Measurements from ENCODE around the gene SLC35D2. TPM values are rescaled to one million over a fixed set of nuclear protein-coding genes. Genes with fewer than 3 reads are reported as not detected.
"Not testable (repeated sequence)": the region's sequence is repeated elsewhere in the genome, so short reads cannot be mapped to it uniquely, and the experiment has no call there.

The SLC35D2 gene
- total RNA-seq, 2 donors from 2014 or later = 5.4 to 14.0 TPM

DNA sequence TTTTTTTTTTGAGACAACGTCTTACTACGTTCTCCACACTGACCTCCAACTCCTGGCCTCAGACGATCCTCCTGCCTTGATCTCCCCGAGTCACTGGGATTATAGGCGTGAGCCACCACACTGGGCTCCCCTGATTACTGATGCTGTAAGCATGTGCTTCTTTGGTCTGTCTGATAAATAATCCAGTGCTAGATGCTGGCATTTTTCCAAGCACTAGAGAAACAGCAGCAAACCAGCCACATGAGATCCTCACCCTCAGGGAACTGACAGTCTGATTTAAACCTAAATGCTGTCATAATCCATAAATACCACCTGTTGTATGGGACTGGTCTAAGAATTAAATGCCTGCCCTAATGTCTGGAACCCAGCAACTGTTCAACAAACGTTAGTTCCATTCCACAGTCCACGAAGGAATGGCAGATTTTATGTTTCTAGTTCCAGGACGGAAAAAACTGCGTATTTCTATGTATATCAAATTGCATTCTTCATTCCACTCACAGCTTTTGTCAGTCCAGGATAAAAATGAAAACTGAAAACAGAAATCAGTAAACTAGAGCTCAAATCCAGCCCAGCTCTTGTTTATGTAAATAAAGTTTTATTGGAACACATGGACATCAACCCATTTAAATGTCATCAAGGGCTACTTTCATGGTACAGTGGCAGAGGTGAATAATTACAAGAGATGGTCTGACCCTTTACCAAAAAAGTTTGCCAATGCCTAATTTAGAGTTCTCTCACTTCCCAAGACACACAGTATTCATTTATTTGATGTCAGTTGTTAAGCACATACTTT is 20.1 kb downstream of the SLC35D2 start:
- no peak for DNase-seq
- H3K4me3 Mint-ChIP-seq = no peak overlapping the region
- H3K27ac Mint-ChIP-seq = no peak overlapping the region
- H3K27me3 Mint-ChIP-seq (ENCODE audit: low read depth) = no peaks in the 10 kb centered on the region
- no peaks in the 10 kb centered on the region for H3K9me3 Mint-ChIP-seq
- H3K4me1 Mint-ChIP-seq (ENCODE audit: low read depth) = no peaks in the 10 kb centered on the region
- ATAC-seq (replicated peaks in 1 of 2) = no peak
- H3K36me3 Mint-ChIP-seq (ENCODE audit: insufficient read depth in 2 of 2) = peaks cover 0 to 2% of the 10 kb centered on the region in 2 donors

DNA sequence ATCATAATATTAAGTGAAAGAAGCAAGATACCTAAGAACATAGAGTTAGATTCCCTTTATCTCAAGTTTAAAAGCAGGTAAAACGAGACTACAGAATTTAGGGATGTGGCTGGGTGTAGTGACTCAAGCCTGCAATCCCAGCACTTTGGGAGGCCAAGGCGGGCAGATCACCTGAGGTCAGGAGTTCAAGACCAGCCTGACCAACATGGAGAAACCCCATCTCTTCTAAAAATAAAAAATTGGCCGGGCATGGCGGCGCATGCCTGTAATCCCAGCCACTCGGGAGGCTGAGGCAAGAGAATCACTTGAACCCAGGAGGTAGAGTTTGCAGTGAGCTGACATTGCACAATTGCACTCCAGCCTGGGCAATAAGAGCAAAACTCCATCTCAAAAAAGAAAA is 21.4 kb downstream of the SLC35D2 start:
- not testable (repeated sequence) for H3K4me1 Mint-ChIP-seq (ENCODE audit: low read depth); ATAC-seq (replicated peaks in 1 of 2); H3K36me3 Mint-ChIP-seq (ENCODE audit: insufficient read depth in 2 of 2); DNase-seq; H3K9me3 Mint-ChIP-seq; H3K4me3 Mint-ChIP-seq; H3K27me3 Mint-ChIP-seq (ENCODE audit: low read depth); H3K27ac Mint-ChIP-seq

DNA sequence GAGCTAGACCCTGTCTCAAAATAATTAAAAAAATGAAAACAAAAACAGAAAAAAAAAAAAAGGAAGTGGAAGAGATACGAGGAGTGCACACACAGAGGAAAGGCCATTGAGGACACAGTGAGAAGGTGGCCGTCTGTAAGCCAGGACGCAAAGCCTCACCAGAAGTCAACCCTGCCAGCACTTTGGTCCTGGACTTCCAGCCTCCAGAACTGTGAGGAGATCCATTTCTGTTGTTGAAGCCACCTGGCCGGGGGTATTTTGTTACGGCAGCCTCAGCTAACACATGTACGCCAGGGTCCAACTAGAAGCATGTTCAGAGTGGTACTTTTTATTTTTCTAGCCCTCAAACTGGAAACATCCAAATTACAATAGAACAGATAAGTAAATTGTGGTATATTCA is 21.8 kb downstream of the SLC35D2 start:
- ATAC-seq (replicated peaks in 1 of 2) = no peak
- Mint-ChIP-seq H3K4me3 (no peak overlapping the region), H3K27me3 (ENCODE audit: low read depth) (no peaks in the 10 kb centered on the region), H3K4me1 (ENCODE audit: low read depth) (no peaks in the 10 kb centered on the region), H3K9me3 (no peaks in the 10 kb centered on the region), H3K27ac (no peak overlapping the region), H3K36me3 (ENCODE audit: insufficient read depth in 2 of 2) (peaks cover 0 to 2% of the 10 kb centered on the region in 2 donors)
- no peak for DNase-seq

DNA sequence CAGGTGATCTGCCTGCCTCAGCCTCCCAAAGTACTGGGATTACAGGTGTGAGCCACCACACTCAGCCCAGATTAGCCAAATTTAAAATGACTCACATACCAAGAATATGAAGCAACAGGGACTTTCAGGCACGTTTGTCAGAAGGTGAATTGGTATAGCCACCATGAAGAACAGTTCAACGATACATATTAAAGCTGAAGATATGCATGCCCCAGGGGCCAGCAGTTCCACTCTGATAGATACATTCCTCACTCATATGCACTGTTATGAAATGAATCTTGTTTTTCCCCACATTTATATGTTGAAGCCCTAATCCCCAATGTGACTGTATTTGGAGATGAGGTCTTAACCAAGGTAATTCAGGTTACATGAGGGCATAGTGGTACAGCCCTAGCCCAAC is 22.5 kb downstream of the SLC35D2 start:
- H3K27ac Mint-ChIP-seq = no peak overlapping the region

DNA sequence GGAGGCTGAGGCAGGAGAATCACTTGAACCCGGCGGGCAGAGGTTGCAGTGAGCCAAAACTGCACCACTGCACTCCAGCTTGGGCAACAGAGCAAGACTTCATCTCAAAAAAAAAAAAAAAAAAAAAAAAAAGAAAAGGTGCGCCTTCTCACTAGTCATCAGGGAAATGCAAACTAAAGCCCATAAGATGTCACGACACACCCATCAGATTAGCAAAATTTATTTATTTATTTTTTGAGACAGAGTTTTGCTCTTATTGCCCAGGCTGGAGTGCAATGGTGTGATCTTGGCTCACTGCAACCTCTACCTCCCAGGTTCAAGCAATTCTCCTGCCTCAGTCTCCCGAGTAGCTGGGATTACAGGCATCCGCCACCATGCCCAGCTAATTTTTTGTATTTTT is 23.0 kb downstream of the SLC35D2 start:
- not testable (repeated sequence) for DNase-seq; H3K4me3 Mint-ChIP-seq; H3K27me3 Mint-ChIP-seq (ENCODE audit: low read depth); ATAC-seq (replicated peaks in 1 of 2); H3K4me1 Mint-ChIP-seq (ENCODE audit: low read depth); H3K9me3 Mint-ChIP-seq; H3K27ac Mint-ChIP-seq; H3K36me3 Mint-ChIP-seq (ENCODE audit: insufficient read depth in 2 of 2)

More for the DNA sequence above, 22.5 kb downstream of the SLC35D2 start:
- Mint-ChIP-seq H3K4me1 (ENCODE audit: low read depth) (no peaks in the 10 kb centered on the region), H3K36me3 (ENCODE audit: insufficient read depth in 2 of 2) (peaks cover 0 to 2% of the 10 kb centered on the region in 2 donors), H3K27me3 (ENCODE audit: low read depth) (no peaks in the 10 kb centered on the region), H3K4me3 (no peak overlapping the region), H3K9me3 (no peaks in the 10 kb centered on the region)
- DNase-seq = no peak
- ATAC-seq (replicated peaks in 1 of 2) = no peak

DNA sequence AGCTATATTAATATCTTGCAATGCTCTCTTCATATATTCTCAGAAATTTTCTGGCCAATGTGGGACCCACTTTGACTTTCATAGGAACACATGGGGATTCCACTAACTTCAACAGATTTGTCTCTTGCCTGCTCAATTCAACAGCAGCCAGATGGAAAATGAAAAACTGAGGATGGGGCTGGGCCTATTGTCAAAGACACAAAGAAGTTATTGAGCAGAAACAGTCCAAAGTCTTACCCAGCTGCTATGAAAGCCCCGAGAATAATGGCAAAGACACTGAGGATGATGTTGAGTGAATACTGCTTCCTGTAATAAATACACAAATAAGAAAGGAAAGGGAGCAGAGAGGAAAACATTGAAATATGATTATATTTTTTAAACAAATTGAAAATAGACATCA is 32.6 kb downstream of the SLC35D2 start:
- Mint-ChIP-seq H3K9me3 (no peaks in the 10 kb centered on the region), H3K4me1 (ENCODE audit: low read depth) (no peaks in the 10 kb centered on the region), H3K27me3 (ENCODE audit: low read depth) (no peaks in the 10 kb centered on the region), H3K27ac (no peak overlapping the region), H3K4me3 (no peak overlapping the region), H3K36me3 (ENCODE audit: insufficient read depth in 2 of 2) (peaks cover 0 to 3% of the 10 kb centered on the region in 2 donors)
- DNase-seq (no peak), ATAC-seq (replicated peaks in 1 of 2) (no peak)

DNA sequence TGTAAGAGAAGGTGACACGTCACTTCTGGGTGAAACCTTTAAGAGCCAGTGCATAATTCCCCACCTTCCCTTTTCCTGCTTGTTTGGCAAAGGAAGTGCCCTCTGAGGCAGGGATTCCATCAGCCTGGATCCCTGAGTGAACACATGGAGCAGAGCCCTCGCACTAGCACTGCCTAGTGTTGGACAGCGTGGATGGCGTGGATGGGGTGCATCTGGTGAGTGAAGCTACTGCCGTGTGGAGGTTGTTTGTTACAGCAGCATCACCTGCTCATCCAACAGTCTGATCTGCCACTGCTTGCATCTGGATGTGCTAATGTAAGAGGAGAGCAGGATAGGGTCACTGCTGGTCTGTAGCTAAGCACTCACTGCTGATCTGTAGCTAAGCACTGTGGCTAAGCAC is 35.2 kb downstream of the SLC35D2 start:
- Mint-ChIP-seq H3K27ac (no peak overlapping the region), H3K4me3 (no peak overlapping the region), H3K27me3 (ENCODE audit: low read depth) (no peaks in the 10 kb centered on the region), H3K36me3 (ENCODE audit: insufficient read depth in 2 of 2) (peaks cover 0 to 3% of the 10 kb centered on the region in 2 donors), H3K9me3 (no peaks in the 10 kb centered on the region), H3K4me1 (ENCODE audit: low read depth) (no peaks in the 10 kb centered on the region)
- ATAC-seq (replicated peaks in 1 of 2) (no peak), DNase-seq (no peak)

DNA sequence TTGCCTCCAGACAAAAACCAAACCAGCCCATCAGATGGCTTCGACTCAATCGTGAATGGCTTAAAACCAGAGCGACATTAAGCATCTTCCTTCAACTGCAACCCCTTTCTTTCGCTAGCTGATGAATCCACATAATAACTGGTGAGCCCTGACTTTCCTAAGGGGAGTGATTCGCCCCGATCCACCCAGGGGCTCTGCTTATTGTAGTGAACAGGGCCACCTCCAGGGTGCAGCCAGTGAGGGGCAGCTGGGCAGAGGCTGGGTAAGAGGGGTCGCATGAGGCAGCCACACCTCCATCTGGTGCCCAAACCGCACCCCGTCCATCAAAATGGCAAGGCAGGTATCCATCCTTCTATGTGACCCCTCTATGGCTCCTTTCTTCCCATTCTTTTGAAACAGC is 38.0 kb downstream of the SLC35D2 start:
- H3K27ac Mint-ChIP-seq = no peak overlapping the region
- no peak for DNase-seq
- H3K36me3 Mint-ChIP-seq (ENCODE audit: insufficient read depth in 2 of 2) = peaks cover 0 to 3% of the 10 kb centered on the region in 2 donors
- H3K9me3 Mint-ChIP-seq = no peaks in the 10 kb centered on the region
- no peaks in the 10 kb centered on the region for H3K4me1 Mint-ChIP-seq (ENCODE audit: low read depth)
- H3K4me3 Mint-ChIP-seq = no peak overlapping the region
- ATAC-seq (replicated peaks in 1 of 2) = no peak
- H3K27me3 Mint-ChIP-seq (ENCODE audit: low read depth) = no peaks in the 10 kb centered on the region

DNA sequence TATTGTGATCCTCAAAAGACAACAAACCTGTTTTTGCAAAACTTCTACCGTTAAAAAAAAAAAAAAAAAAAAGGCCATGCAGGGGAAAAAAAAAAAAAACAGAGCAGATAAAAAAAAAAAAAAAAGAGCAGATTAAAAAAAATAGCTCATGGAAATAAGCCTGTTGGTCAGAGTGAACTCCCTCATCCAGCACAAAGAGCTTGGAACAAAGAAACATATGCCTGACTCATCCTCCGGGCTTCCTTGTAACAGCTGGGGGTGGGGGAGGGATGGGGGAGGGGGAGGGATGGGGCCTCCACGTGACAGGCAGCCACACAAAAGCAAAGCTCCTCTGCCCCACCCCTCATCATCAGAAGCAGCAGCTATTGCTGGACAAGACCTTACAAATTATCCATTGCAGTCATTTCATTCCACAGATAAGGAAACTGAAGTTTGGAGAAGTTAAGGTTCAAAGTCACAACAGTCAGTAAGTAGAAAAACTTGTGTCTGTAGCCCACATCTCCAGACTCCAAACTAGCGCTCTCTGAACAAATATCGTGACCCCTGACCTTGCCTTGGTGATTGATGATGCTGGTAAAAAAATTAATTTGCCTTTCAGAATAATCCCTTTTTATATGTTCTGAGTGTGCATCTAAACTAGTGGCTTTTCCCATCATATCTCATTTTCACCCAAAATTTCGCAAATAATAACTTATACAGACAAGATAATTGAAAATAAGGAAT is 38.9 kb downstream of the SLC35D2 start:
- Mint-ChIP-seq H3K36me3 (ENCODE audit: insufficient read depth in 2 of 2) (peaks cover 0 to 3% of the 10 kb centered on the region in 2 donors), H3K9me3 (no peaks in the 10 kb centered on the region), H3K4me1 (ENCODE audit: low read depth) (no peaks in the 10 kb centered on the region), H3K27ac (no peak overlapping the region), H3K27me3 (ENCODE audit: low read depth) (no peaks in the 10 kb centered on the region), H3K4me3 (no peak overlapping the region)
- ATAC-seq (replicated peaks in 1 of 2) (no peak), DNase-seq (no peak)

DNA sequence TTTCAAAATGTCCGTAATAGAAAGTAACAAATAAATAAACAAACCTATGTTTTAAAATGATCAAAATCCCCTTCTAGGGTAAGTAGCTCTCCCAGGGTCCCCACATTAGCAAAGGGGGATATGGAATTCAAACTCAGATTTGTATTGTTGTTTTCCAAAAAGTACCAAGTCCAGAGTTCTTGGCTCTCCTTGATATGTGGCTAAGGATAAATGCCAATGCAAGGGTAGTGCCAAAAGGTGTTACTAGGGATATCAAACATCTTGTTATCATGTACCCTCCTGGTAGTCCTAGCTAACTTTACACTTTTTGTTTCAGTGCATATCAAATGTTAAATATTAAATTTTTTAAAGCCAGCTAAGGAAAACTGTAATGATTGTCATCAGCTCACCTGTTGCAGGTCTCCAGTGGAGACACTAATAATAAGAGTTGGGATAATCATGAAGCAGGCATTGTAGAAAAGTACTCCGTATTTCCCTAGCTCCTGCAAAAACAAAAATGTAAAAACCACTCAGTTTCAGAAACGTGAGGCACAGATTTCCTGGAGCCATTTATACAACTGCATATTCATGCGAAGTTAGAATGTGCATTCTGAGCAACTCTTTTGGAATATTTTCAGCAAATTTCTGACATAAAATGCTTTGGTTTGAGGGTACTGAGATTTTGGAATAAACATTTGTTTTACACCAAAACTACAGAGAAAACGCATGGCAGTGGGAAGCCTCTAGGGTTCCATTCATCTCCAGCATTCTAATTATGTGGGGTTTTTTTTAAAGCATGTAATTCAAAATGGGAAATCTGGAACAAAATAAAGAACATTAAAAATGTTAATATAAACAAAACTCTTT is 39.8 kb downstream of the SLC35D2 start:
- no peaks in the 10 kb centered on the region for H3K9me3 Mint-ChIP-seq
- H3K4me1 Mint-ChIP-seq (ENCODE audit: low read depth) = no peaks in the 10 kb centered on the region
- H3K27ac Mint-ChIP-seq = no peak overlapping the region
- H3K4me3 Mint-ChIP-seq = no peak overlapping the region
- no peaks in the 10 kb centered on the region for H3K27me3 Mint-ChIP-seq (ENCODE audit: low read depth)
- no peak for DNase-seq
- peaks cover 0 to 3% of the 10 kb centered on the region in 2 donors for H3K36me3 Mint-ChIP-seq (ENCODE audit: insufficient read depth in 2 of 2)
- no peak for ATAC-seq (replicated peaks in 1 of 2)

DNA sequence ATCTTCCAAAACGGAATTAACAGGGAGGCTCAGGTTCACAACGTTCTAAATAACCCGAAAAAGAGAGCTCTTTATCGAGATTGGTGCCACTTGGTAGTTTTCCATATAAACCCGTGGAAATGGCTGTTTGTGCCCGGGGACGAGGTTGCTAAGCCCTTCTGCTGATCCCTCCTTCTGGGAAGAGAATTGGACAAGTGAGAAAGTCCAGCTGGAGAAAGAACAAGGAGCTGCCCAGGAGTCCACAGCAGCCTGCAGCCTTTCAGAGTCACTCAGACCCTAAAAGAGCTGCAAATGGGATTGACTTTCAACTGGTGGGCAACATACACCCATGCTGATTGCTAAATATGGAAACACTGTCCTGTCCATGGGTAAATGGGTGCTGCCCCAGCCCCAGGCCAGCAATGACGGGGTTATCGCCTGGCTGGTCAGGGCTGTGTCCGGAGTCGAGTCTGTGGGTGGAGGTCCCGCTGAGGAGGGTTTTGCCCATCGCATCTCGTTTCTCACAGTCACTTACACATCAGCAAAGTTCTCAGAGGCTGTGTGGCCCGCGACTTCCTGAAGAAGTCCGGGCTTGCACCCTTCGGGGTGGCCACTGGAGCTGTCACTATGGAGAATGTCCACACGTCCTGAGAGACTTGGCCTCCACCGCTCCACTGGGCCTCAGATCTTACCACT is 40.8 kb downstream of the SLC35D2 start:
- H3K27ac Mint-ChIP-seq = no peak overlapping the region
- H3K9me3 Mint-ChIP-seq = no peaks in the 10 kb centered on the region
- ATAC-seq (replicated peaks in 1 of 2) (no peak), DNase-seq (no peak)
- no peaks in the 10 kb centered on the region for H3K36me3 Mint-ChIP-seq (ENCODE audit: insufficient read depth in 2 of 2)
- no peaks in the 10 kb centered on the region for H3K4me1 Mint-ChIP-seq (ENCODE audit: low read depth)
- no peak overlapping the region for H3K4me3 Mint-ChIP-seq
- no peaks in the 10 kb centered on the region for H3K27me3 Mint-ChIP-seq (ENCODE audit: low read depth)

DNA sequence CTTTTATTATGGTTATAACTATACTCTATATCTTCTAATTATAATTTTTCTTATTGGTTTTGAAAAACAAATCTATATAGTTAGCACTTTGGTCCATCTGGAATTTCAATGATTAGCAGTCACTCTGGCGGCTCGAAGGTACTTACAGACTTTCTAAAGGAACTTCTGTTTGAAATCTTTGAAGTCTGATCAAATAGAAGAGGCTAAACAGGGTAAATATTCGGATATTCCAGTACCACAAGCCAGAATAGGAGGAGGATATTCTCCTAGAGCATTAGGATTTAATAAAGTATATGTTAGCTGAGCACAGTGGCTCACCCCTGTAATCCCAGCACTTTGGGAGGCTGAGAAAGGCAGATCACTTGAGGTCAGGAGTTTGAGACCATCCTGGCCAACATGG is 42.8 kb downstream of the SLC35D2 start:
- H3K9me3 Mint-ChIP-seq = no peaks in the 10 kb centered on the region
- no peak overlapping the region for H3K27ac Mint-ChIP-seq
- DNase-seq = no peak
- H3K4me3 Mint-ChIP-seq = no peak overlapping the region
- no peak for ATAC-seq (replicated peaks in 1 of 2)
- no peaks in the 10 kb centered on the region for H3K36me3 Mint-ChIP-seq (ENCODE audit: insufficient read depth in 2 of 2)
- H3K27me3 Mint-ChIP-seq (ENCODE audit: low read depth) = no peaks in the 10 kb centered on the region
- no peaks in the 10 kb centered on the region for H3K4me1 Mint-ChIP-seq (ENCODE audit: low read depth)

DNA sequence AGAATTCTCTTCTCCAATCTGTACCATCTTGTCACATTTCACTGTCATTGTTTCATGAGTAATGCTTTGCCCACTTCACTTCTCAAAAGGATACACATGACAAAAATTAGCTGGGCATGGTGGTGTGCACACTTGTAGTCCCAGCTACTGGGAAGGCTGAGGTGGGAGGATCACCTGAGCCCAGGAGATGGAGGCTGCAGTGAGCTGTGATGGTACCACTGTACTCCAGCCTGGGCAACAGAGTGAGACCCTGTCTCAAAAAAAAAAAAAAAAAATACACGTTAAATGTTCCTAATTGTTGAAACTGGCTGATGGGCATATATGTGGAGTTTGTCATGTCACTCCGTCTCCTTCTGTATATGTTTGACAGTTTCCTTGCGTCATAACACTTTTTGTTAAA is 45.2 kb downstream of the SLC35D2 start:
- Mint-ChIP-seq H3K4me1 (ENCODE audit: low read depth) (no peaks in the 10 kb centered on the region), H3K27me3 (ENCODE audit: low read depth) (no peaks in the 10 kb centered on the region), H3K27ac (no peak overlapping the region), H3K36me3 (ENCODE audit: insufficient read depth in 2 of 2) (no peaks in the 10 kb centered on the region), H3K9me3 (no peaks in the 10 kb centered on the region), H3K4me3 (no peak overlapping the region)
- no peak for DNase-seq
- no peak for ATAC-seq (replicated peaks in 1 of 2)

Data from activated T-cell treated with anti-CD3 and anti-CD28 coated beads, Interleukin-2, amount 50 U/mL, for 72 hours (primary cell).